ENCODE measurements around the gene TCEA3. TPM values are rescaled to one million over a fixed set of nuclear protein-coding genes. Genes with fewer than 3 reads are reported as not detected.

TCEA3 gene
- total RNA-seq, 4 donors from 2014 or later = 16.7 to 24.1 (median 20.9) TPM

GRCh38 chr1:23371987-23372880 is 52.3 kb downstream of the TCEA3 start:
- no peak for DNase-seq (ENCODE audit: extremely low spot score)
- TF ChIP-seq CTCF (IDR thresholded peaks at IDR 0.05) (no peak), POLR2AphosphoS5 (IDR thresholded peaks at IDR 0.05) (no peak), POLR2A (IDR thresholded peaks at IDR 0.05; ENCODE audit: low read depth) (no peak), EP300 (IDR thresholded peaks at IDR 0.05) (no peak)
- no peaks in the 10 kb centered on the region for H3K9me3 ChIP-seq
- intact Hi-C loops (cut with DNase I) = no loop called here
- H3K27me3 ChIP-seq = no peaks in the 10 kb centered on the region
- no peak overlapping the region for H3K4me3 ChIP-seq
- H3K4me1 ChIP-seq = peaks cover 32 to 54% (median 49%) of the 10 kb centered on the region in 4 donors
- WGBS = 64% methylated on average over 13 of the region's 13 CpGs
- no peaks in the 10 kb centered on the region for H3K36me3 ChIP-seq
- H3K27ac ChIP-seq (replicated peaks in 1 of 4) = peak overlapping the region in 2 of 4 donors; percentile 94 to 97

- H3K27me3 ChIP-seq = no peaks in the 10 kb centered on the region
- TF ChIP-seq EP300 (IDR thresholded peaks at IDR 0.05) (no peak), CTCF (IDR thresholded peaks at IDR 0.05) (no peak), POLR2A (IDR thresholded peaks at IDR 0.05; ENCODE audit: low read depth) (no peak)
- H3K27ac ChIP-seq (replicated peaks in 1 of 4) = peak overlapping the region; percentile 90 to 99 (median 96)
- no peak for DNase-seq (ENCODE audit: extremely low spot score)
- peaks cover 37 to 57% (median 51%) of the 10 kb centered on the region in 4 donors for H3K4me1 ChIP-seq
- H3K4me3 ChIP-seq = peak overlapping the region; percentile 70 to 84 (median 80)
- peaks cover 0 to 10% (median 6%) of the 10 kb centered on the region in 4 donors for H3K36me3 ChIP-seq
- H3K9me3 ChIP-seq = no peaks in the 10 kb centered on the region
- WGBS = 29% methylated on average over 12 of the region's 13 CpGs
- intact Hi-C loops (cut with DNase I) = no loop called here
Observed at GRCh38 chr1:23370709-23371584, 53.6 kb downstream of the TCEA3 start.

GRCh38 chr1:23370330-23370708 is 54.2 kb downstream of the TCEA3 start:
- intact Hi-C loops (cut with DNase I) = no loop called here

More at GRCh38 chr1:23370330-23370708, 54.2 kb downstream of the TCEA3 start:
- TF ChIP-seq POLR2AphosphoS5 (IDR thresholded peaks at IDR 0.05) (no peak), POLR2A (IDR thresholded peaks at IDR 0.05; ENCODE audit: low read depth) (no peak), EP300 (IDR thresholded peaks at IDR 0.05) (no peak), CTCF (IDR thresholded peaks at IDR 0.05) (no peak)
- whole genome bisulfite sequencing = 4% methylated on average over 5 of the region's 5 CpGs
- Histone ChIP-seq H3K9me3 (peaks cover 0 to 1% (median 0%) of the 10 kb centered on the region in 4 donors), H3K4me3 (peak overlapping the region; percentile 70 to 84 (median 80)), H3K27me3 (no peaks in the 10 kb centered on the region), H3K4me1 (peaks cover 37 to 60% (median 52%) of the 10 kb centered on the region in 4 donors), H3K27ac (replicated peaks in 1 of 4) (peak overlapping the region; percentile 90 to 99 (median 96)), H3K36me3 (peaks cover 0 to 16% (median 12%) of the 10 kb centered on the region in 4 donors)
- no peak for DNase-seq (ENCODE audit: extremely low spot score)

Data from esophagus muscularis mucosa (tissue), 4 donors.